Hepatocyte (in vitro differentiated cells): ENCODE results near the gene ZNF814. TPM values are rescaled to one million over a fixed set of nuclear protein-coding genes. Genes with fewer than 3 reads are reported as not detected.
"Not testable (repeated sequence)": the region's sequence is repeated elsewhere in the genome, so short reads cannot be mapped to it uniquely, and the experiment has no call there.

Experiments used
- DNase-seq: peaks from one replicate; pipeline ENCODE4 v3.0.0-alpha.2; 2016; ENCODE audit warnings: low spot score
- H2AFZ ChIP-seq: fragments of 200-600 bp; sonication (generic); 2 replicates; pipeline ENCODE4 v1.6.0; 2016; ENCODE audit warnings: antibody characterized with exemption, mild to moderate bottlenecking
- H3K27ac ChIP-seq: fragments of 200-600 bp; sonication (generic); 2 replicates; pipeline ENCODE4 v1.5.1; 2016; ENCODE audit warnings: mild to moderate bottlenecking
- H3K27me3 ChIP-seq: fragments of 200-600 bp; sonication (generic); 2 replicates; pipeline ENCODE4 v1.6.1; 2016
- H3K36me3 ChIP-seq: fragments of 200-600 bp; sonication (generic); replicated peaks from 2 replicates; pipeline ENCODE4 v1.5.1; 2016; ENCODE audit warnings: low read depth; ENCODE audit not compliant: insufficient read depth
- H3K4me1 ChIP-seq: fragments of 200-600 bp; sonication (generic); 2 replicates; pipeline ENCODE4 v1.5.1; 2016; ENCODE audit warnings: mild to moderate bottlenecking, moderate library complexity; ENCODE audit not compliant: insufficient read depth
- H3K4me2 ChIP-seq: fragments of 200-600 bp; sonication (generic); 2 replicates; pipeline ENCODE4 v1.6.0; 2016
- H3K4me3 ChIP-seq: fragments of 200-600 bp; sonication (generic); 2 replicates; pipeline ENCODE4 v1.5.1; 2016; ENCODE audit warnings: mild to moderate bottlenecking
- H3K79me2 ChIP-seq: fragments of 200-600 bp; sonication (generic); 2 replicates; pipeline ENCODE4 v1.6.0; 2017; ENCODE audit warnings: mild to moderate bottlenecking
- H3K9me2 ChIP-seq: fragments of 200-600 bp; sonication (generic); replicated peaks from 2 replicates; pipeline ENCODE4 v1.6.0; 2017; ENCODE audit warnings: mild to moderate bottlenecking; ENCODE audit not compliant: insufficient read depth
- H3K9me3 ChIP-seq: fragments of 200-600 bp; sonication (generic); 2 replicates; pipeline ENCODE4 v1.5.1; 2016; ENCODE audit warnings: low read depth, mild to moderate bottlenecking
- H4K20me1 ChIP-seq: fragments of 200-600 bp; sonication (generic); 2 replicates; pipeline ENCODE4 v1.6.0; 2016; ENCODE audit warnings: mild to moderate bottlenecking; ENCODE audit not compliant: insufficient read depth, poor library complexity, severe bottlenecking
- CTCF ChIP-seq: fragments of 200-600 bp; sonication (generic); IDR thresholded peaks from 2 replicates; pipeline ENCODE4 v1.5.1; 2016; ENCODE audit warnings: antibody characterized with exemption, mild to moderate bottlenecking; ENCODE audit not compliant: poor library complexity
- EZH2 ChIP-seq: fragments of 200-600 bp; sonication (generic); IDR thresholded peaks from 2 replicates; pipeline ENCODE4 v1.6.1; 2016; ENCODE audit warnings: antibody characterized with exemption, mild to moderate bottlenecking, borderline replicate concordance
- EZH2phosphoT487 ChIP-seq: fragments of 200-600 bp; sonication (generic); IDR thresholded peaks from one replicate; pipeline ENCODE4 v1.6.1; 2018; ENCODE audit warnings: antibody characterized with exemption, mild to moderate bottlenecking, low read depth, moderate library complexity; ENCODE audit not compliant: unreplicated experiment, severe bottlenecking
- WGBS: methylation state at CpG from one replicate; pipeline ENCODE4 v1.1.6; 2016; ENCODE audit warnings: low lambda C conversion rate; ENCODE audit errors: missing lambda C conversion rate; 5-methylcytosine and 5-hydroxymethylcytosine counted together
- polyA plus RNA-seq: library from polyadenylated mRNA; unstranded; fragments of >200 nt; fragmentation: Nextera tagmentation; extraction: Ambion mirVana; gene quantifications from 2 replicates; pipeline ENCODE4 v1.2.1, GENCODE V29; 2016
- total RNA-seq: library from RNA; depleted of rRNA; stranded (reverse); fragments of >200 nt; gene quantifications from 2 replicates; pipeline ENCODE4 v1.2.3, GENCODE V29; 2014

The ZNF814 gene
- total and polyA plus RNA-seq, 2 experiments from 2014 or later = 16.1 to 19.2 TPM

GRCh38 chr19:57888107-57888559 is 704 bp downstream of the ZNF814 start:
- Histone ChIP-seq H3K9me2 (no peaks in the 10 kb centered on the region), H2AFZ (peak overlapping the region; percentile 68), H3K4me3 (peak overlapping the region; percentile 59), H3K79me2 (peaks cover 51% of the 10 kb centered on the region), H3K4me2 (peak overlapping the region; percentile 83), H4K20me1 (no peaks in the 10 kb centered on the region), H3K4me1 (peaks cover 5% of the 10 kb centered on the region), H3K36me3 (no peaks in the 10 kb centered on the region), H3K27me3 (no peaks in the 10 kb centered on the region), H3K27ac (peak overlapping the region; percentile 80), H3K9me3 (no peaks in the 10 kb centered on the region)
- WGBS = 5% methylated on average over 8 of the region's 8 CpGs
- TF ChIP-seq EZH2phosphoT487 = no peak
- no peak for DNase-seq

GRCh38 chr19:57887195-57887941 is 1.5 kb downstream of the ZNF814 start:
- no peaks in the 10 kb centered on the region for H3K9me2 ChIP-seq
- H4K20me1 ChIP-seq = no peaks in the 10 kb centered on the region
- DNase-seq = peak; percentile 52
- no peaks in the 10 kb centered on the region for H3K27me3 ChIP-seq
- peaks cover 56% of the 10 kb centered on the region for H3K79me2 ChIP-seq
- H3K36me3 ChIP-seq = no peaks in the 10 kb centered on the region
- H3K4me3 ChIP-seq = peak overlapping the region; percentile 59
- peak overlapping the region; percentile 83 for H3K4me2 ChIP-seq
- no peak overlapping the region for H2AFZ ChIP-seq
- 12% methylated on average over 6 of the region's 6 CpGs for WGBS
- TF ChIP-seq EZH2phosphoT487 (no peak), CTCF (peak; percentile 22)
- no peaks in the 10 kb centered on the region for H3K9me3 ChIP-seq
- peaks cover 5% of the 10 kb centered on the region for H3K4me1 ChIP-seq
- H3K27ac ChIP-seq = peak overlapping the region; percentile 80

- Histone ChIP-seq H3K27me3 (no peaks in the 10 kb centered on the region), H3K9me2 (no peaks in the 10 kb centered on the region), H3K27ac (no peak overlapping the region), H3K9me3 (no peaks in the 10 kb centered on the region), H3K4me3 (no peak overlapping the region), H2AFZ (no peak overlapping the region), H3K4me1 (peaks cover 5% of the 10 kb centered on the region), H3K4me2 (peak overlapping the region; percentile 83), H3K79me2 (peaks cover 56% of the 10 kb centered on the region), H3K36me3 (no peaks in the 10 kb centered on the region), H4K20me1 (no peaks in the 10 kb centered on the region)
- DNase-seq = no peak
- no peak for TF ChIP-seq CTCF
- no peak for TF ChIP-seq EZH2
- TF ChIP-seq EZH2phosphoT487 = no peak
- WGBS = 68% methylated on average over 3 of the region's 3 CpGs
Observed at GRCh38 chr19:57886046-57886445, 2.8 kb downstream of the ZNF814 start.

GRCh38 chr19:57873883-57874799 is 14.7 kb downstream of the ZNF814 start:
- H3K27ac ChIP-seq, H3K4me1 ChIP-seq, H4K20me1 ChIP-seq, DNase-seq, H3K27me3 ChIP-seq, H3K4me3 ChIP-seq, H2AFZ ChIP-seq, H3K4me2 ChIP-seq, H3K9me2 ChIP-seq: not testable (repeated sequence)
- Histone ChIP-seq H3K36me3 (peaks cover 19% of the 10 kb centered on the region), H3K9me3 (peaks cover 41% of the 10 kb centered on the region), H3K79me2 (peaks cover 16% of the 10 kb centered on the region)
- 98% methylated on average over 8 of the region's 8 CpGs for WGBS
